ENCODE results near the gene RAB1A.

- TF ChIP-seq POLR2A (IDR thresholded peaks at IDR 0.05) (no peak), CTCF (IDR thresholded peaks at IDR 0.05) (no peak)
These were observed 1.4 kb downstream of the RAB1A start for GRCh38 chr2:65128297-65129190.
